ENCODE data around the gene TMEM270. TPM values are rescaled to one million over a fixed set of nuclear protein-coding genes. Genes with fewer than 3 reads are reported as not detected.
"Not testable (repeated sequence)": the region's sequence is repeated elsewhere in the genome, so short reads cannot be mapped to it uniquely, and the experiment has no call there.

The TMEM270 gene
- total RNA-seq, 1 experiment from 2014 or later, result 0.72 TPM

GRCh38 chr7:73817121-73817520 lies 43.8 kb upstream of the TMEM270 start:
- ATAC-seq, result no peak
- CTCF ChIA-PET, result no interaction called here

DNA sequence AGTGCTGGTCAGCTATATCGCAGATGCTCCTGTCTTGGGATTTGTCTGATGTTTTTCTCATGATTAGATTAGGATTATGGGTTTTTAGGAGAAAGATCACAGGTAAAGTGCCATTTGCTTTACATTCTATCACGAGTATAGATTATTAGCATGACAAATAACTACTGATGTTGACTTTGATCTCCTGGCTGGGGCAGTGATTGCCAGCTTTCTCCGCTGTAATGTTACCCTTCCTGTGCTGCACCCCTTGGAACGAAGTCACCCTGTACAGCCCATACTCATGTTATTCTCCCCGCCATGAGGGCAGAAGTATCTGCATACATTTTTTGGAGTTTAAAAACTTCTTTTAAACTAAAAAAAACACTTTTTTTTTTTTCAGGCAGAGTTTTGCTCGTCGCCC lies 40.9 kb upstream of the TMEM270 start:
- TF ChIP-seq TCF7L2 (IDR thresholded peaks at IDR 0.05; ENCODE audit: low read depth, low read length), result no peak
- TF ChIP-seq POLR2AphosphoS5 (IDR thresholded peaks at IDR 0.05; ENCODE audit: low read depth, low read length), result no peak
- no peak for TF ChIP-seq CTCF (IDR thresholded peaks at IDR 0.05)
- no peak for TF ChIP-seq SIN3A (IDR thresholded peaks at IDR 0.05; ENCODE audit: borderline replicate concordance, insufficient read depth, low read depth, low read length)
- no peak for TF ChIP-seq REST (IDR thresholded peaks at IDR 0.05; ENCODE audit: insufficient read depth in 1 of 2, low read depth in 2 of 2, low read length in 1 of 2)
- ChIA-PET CTCF (no interaction called here), POLR2A (no interaction called here)
- Histone ChIP-seq H3K27me3 (ENCODE audit: control insufficient read depth, insufficient read depth, low read length) (no peaks in the 10 kb centered on the region), H3K9me3 (ENCODE audit: control insufficient read depth, insufficient read depth, low read depth, low read length) (no peaks in the 10 kb centered on the region), H3K4me3 (ENCODE audit: low read depth in 2 of 2, low read length in 2 of 2) (no peak overlapping the region), H3K27ac (ENCODE audit: low read length) (no peak overlapping the region), H3K4me1 (ENCODE audit: control insufficient read depth, insufficient read depth, low read length) (peaks cover 27% of the 10 kb centered on the region), H3K36me3 (ENCODE audit: control insufficient read depth, insufficient read depth, low read length) (no peaks in the 10 kb centered on the region)
- in situ Hi-C loops (cut with HindIII; ENCODE audit: low pct_unique_long_range_greater_than_20kb, low sequenced_read_pairs), result no loop called here
- DNase-seq (ENCODE audit: low read depth, low spot score) (no peak), ATAC-seq (no peak)
- no TSS peak for BruUV-seq (replicated peaks)
- intact Hi-C loops (cut with micrococcal nuclease; ENCODE audit: unreplicated experiment), result no loop called here

More at GRCh38 chr7:73817121-73817520, 43.8 kb upstream of the TMEM270 start:
- Histone ChIP-seq H3K9me3 (ENCODE audit: control insufficient read depth, insufficient read depth, low read depth, low read length) (no peaks in the 10 kb centered on the region), H3K4me1 (ENCODE audit: control insufficient read depth, insufficient read depth, low read length) (peaks cover 6% of the 10 kb centered on the region), H3K27me3 (ENCODE audit: control insufficient read depth, insufficient read depth, low read length) (no peaks in the 10 kb centered on the region), H3K4me3 (ENCODE audit: low read depth in 2 of 2, low read length in 2 of 2) (no peak overlapping the region), H3K36me3 (ENCODE audit: control insufficient read depth, insufficient read depth, low read length) (no peaks in the 10 kb centered on the region), H3K27ac (ENCODE audit: low read length) (no peak overlapping the region)
- no TSS peak for BruUV-seq (replicated peaks)
- no peak for TF ChIP-seq POLR2AphosphoS5 (IDR thresholded peaks at IDR 0.05; ENCODE audit: low read depth, low read length)
- no peak for TF ChIP-seq TCF7L2 (IDR thresholded peaks at IDR 0.05; ENCODE audit: low read depth, low read length)
- TF ChIP-seq REST (IDR thresholded peaks at IDR 0.05; ENCODE audit: insufficient read depth in 1 of 2, low read depth in 2 of 2, low read length in 1 of 2), result no peak
- TF ChIP-seq CTCF (IDR thresholded peaks at IDR 0.05), result no peak
- TF ChIP-seq SIN3A (IDR thresholded peaks at IDR 0.05; ENCODE audit: borderline replicate concordance, insufficient read depth, low read depth, low read length), result no peak
- POLR2A ChIA-PET, result interaction anchor here (0.6 kb wide), 1 partner anchor 73 kb away, joined by 4 read pairs; no protein-coding TSS in a partner anchor
- no peak for DNase-seq (ENCODE audit: low read depth, low spot score)
- in situ Hi-C loops (cut with HindIII; ENCODE audit: low pct_unique_long_range_greater_than_20kb, low sequenced_read_pairs), result no loop called here
- intact Hi-C loops (cut with micrococcal nuclease; ENCODE audit: unreplicated experiment), result no loop called here

- in situ Hi-C loops (cut with HindIII; ENCODE audit: low pct_unique_long_range_greater_than_20kb, low sequenced_read_pairs); H3K36me3 ChIP-seq (ENCODE audit: control insufficient read depth, insufficient read depth, low read length); H3K9me3 ChIP-seq (ENCODE audit: control insufficient read depth, insufficient read depth, low read depth, low read length); POLR2A ChIA-PET; BruUV-seq (replicated peaks); ATAC-seq; DNase-seq (ENCODE audit: low read depth, low spot score); intact Hi-C loops (cut with micrococcal nuclease; ENCODE audit: unreplicated experiment); H3K27me3 ChIP-seq (ENCODE audit: control insufficient read depth, insufficient read depth, low read length); H3K4me3 ChIP-seq (ENCODE audit: low read depth in 2 of 2, low read length in 2 of 2): not testable (repeated sequence)
- H3K27ac ChIP-seq (ENCODE audit: low read length), result peak overlapping the region; percentile 91
- CTCF ChIA-PET, result interaction anchor here (0.5 to 0.8 kb wide), 5 partner anchors 10 to 400 kb away, joined by 3 to 7 read pairs (median 5); no protein-coding TSS in a partner anchor
- peaks cover 34% of the 10 kb centered on the region for H3K4me1 ChIP-seq (ENCODE audit: control insufficient read depth, insufficient read depth, low read length)
Observed at GRCh38 chr7:73821597-73822285, 39.2 kb upstream of the TMEM270 start.

Measured in Panc1 (cell line).